GM20000 (cell line): Measurements from ENCODE around the gene ARL6.

Source experiments
- DNase-seq: peaks from one replicate; pipeline ENCODE4 v3.0.0; 2012; ENCODE audit warnings: low spot score
- CTCF ChIP-seq: IDR thresholded peaks from 2 replicates; pipeline ENCODE4 v1.5.1; 2012; ENCODE audit warnings: mild to moderate bottlenecking, control low read depth; ENCODE audit errors: extremely low read depth, missing control alignments

The ARL6 gene

GRCh38 chr3:97821774-97822358 is 57.3 kb downstream of the ARL6 start, which contains the start of gene CRYBG3:
TSS of gene CRYBG3 (plus strand) at chr3:97822011. CDS start at chr3:97822207, 196 bp downstream.
- peak; percentile 95 for DNase-seq
- TF ChIP-seq CTCF = no peak

- peak; percentile 51 for DNase-seq
- no peak for TF ChIP-seq CTCF
Measured at GRCh38 chr3:97822359-97822775, 57.8 kb downstream of the ARL6 start.

- TF ChIP-seq CTCF = no peak
- DNase-seq = no peak
Measured at GRCh38 chr3:97823046-97824004, 58.8 kb downstream of the ARL6 start.

- no peak for TF ChIP-seq CTCF
- no peak for DNase-seq
Measured at GRCh38 chr3:97825101-97825500, 60.5 kb downstream of the ARL6 start.

- no peak for DNase-seq
- TF ChIP-seq CTCF = no peak
Measured at GRCh38 chr3:97827741-97828471, 63.3 kb downstream of the ARL6 start.

- no peak for TF ChIP-seq CTCF
- no peak for DNase-seq
Measured at GRCh38 chr3:97829198-97829597, 64.6 kb downstream of the ARL6 start.
